HG02610 (cell line): ENCODE results near the gene USB1.

Experiments
- ATAC-seq: cut with Tn5 transposase; IDR thresholded peaks from one replicate; pipeline ENCODE4 v1.9.1; 2021; ENCODE audit warnings: mild to moderate bottlenecking, moderate library complexity; ENCODE audit not compliant: unreplicated experiment

The USB1 gene, protein sequence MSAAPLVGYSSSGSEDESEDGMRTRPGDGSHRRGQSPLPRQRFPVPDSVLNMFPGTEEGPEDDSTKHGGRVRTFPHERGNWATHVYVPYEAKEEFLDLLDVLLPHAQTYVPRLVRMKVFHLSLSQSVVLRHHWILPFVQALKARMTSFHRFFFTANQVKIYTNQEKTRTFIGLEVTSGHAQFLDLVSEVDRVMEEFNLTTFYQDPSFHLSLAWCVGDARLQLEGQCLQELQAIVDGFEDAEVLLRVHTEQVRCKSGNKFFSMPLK

DNA sequence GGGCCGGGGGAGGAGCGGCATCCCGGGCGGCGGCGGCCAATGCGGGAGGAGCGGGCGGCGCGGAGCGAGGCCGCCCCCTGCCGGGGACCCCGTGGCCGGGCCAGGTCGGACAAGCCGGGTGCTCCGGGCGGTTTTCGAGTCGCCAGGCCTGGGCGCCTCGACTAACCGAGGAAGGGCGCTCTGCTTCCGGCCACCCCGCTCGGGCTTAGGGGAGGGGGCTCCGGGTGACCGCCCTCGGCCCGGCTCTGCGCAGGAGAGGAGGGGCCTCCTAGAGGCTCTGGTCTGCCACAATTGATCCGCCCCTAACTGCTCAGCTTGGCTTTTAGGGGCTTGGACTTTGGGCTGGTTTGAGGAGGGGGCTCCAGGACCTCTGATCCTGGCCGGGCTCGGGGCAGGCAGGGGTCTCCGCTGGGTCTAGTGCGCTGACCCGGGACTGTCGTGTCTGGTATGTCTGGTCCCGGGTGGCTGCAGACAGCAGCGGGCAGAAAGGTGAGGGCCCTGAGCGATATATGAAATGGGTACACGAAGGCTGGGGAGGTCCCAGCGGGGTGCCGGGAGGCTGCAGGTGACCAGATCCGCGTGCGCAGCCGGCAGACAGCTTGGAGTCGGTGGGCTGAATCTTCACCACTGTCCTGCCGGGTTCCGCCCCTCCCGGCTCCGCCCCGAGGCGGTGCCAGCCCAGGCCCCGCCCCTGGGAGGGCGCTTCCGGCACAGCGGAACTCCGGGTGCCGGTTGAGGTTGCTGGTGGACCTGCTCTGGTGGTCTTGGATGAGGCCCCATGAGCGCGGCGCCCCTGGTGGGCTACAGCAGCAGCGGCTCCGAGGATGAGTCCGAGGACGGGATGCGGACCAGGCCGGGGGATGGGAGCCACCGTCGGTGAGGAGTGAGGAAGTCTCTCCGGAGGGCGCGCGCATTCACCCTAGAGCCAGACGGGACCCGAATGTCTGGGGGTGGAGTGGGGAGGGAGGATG lies at the start of gene USB1:
Gene USB1, plus strand, starts transcription at position 702 of the 971 bp plus-strand sequence. Its CDS starts 77 bp downstream, at position 779.
- peak; percentile 87 for ATAC-seq

GRCh38 chr16:57952909-57953308 lies 48.3 kb upstream of the USB1 start:
- no peak for ATAC-seq

DNA sequence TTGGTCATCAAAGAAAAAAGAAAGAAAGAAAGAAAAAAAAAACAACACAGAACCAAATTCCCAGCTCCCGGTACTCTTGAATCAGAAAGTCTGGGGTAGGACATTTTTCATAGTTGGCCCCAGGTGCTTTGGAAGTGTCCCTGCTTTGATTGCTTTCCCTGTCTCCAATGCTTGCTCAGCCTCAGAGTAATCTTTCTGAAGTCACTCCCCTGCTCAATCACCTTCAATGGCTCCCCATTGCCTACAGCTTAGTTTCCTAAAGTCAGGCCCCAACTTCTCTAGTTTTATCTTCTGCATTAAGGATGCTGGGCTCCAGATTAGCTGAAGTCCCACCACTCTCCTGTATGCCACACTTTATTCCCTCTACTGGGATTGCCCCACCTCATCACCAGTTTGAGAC lies 47.4 kb upstream of the USB1 start:
- ATAC-seq = no peak

- no peak for ATAC-seq
Measured at GRCh38 chr16:57955572-57956188, 45.5 kb upstream of the USB1 start.

DNA sequence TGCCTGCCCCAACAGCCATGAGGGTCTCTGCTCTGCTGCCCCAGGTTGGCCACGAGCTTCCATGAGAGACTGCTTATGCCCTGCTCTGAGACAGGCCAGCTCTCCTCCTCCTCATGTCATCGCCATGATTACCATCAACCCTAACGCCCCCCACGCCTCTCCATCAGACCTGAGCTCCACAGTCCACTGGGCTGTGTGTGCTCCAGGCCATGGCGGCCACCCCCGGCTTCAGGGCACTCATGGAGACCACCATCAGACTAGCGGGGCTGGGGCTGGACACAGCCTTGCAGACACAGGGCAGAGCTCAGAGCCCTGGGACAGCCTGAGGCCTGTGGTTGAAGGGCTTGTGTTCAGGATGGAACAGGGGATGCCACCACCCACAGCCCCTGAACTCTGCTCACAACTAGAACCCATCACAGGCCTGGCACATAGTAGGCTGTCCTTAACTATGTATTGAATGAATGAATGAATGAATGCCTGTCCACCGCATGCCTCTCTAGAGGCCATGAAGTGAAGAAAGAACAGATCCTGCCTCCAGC lies 44.9 kb upstream of the USB1 start:
- no peak for ATAC-seq

GRCh38 chr16:57956924-57957672 lies 44.1 kb upstream of the USB1 start:
- no peak for ATAC-seq

DNA sequence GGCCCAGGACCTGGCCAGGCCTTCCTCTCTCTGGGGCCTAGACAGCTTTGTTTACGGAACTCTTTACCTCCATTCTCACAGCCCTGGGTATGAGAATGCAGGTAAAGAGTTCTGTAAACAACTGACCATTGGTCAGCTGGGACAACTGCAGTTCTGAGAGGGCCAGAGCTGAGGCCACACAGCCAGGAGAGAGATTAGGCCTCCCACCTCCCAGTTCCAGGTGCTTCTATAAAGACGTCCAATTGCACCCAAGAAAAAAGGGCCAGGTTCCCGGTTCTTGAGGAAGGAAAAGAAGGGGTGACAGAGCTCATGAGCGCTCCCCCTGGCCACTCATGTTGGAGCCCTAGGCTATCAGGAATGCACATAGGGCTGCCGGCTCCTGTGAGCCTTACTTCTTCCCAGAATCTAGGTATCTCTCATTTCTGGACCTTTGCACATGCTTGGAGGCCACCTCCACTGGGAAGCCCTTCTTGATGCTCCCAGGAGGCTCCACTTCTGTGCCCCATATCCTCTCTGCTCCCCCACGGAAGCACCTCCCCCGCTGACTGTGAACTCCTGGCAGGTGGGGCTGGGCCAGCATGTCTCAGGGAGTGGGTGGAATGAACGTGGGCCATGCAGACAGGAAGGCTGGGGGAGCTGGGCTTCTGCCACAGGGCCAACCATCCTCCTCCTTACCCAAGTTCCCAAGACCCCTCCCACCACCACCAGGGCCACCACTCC lies 43.4 kb upstream of the USB1 start:
- ATAC-seq = no peak

- ATAC-seq = no peak
Measured at GRCh38 chr16:57958544-57958943, 42.7 kb upstream of the USB1 start.

DNA sequence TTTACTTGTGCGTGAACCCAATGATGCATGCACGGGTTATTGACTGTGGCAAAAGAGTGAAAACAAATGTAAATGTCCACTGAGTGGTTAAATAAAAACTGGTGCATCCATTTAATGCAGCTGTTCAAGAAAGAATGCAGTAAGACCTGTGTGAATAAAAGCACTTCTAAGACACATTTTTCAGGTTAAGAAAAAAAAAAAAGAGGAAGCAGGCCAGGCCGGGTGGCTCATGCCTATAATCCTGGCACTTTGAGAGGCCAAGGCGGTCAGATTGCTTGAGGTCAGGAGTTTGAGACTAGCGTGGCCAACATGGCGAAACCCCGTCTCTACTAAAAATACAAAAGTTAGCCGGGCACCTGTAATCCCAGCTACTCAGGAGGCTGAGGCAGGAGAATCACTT lies 42.1 kb upstream of the USB1 start:
- ATAC-seq = no peak

GRCh38 chr16:57959804-57960203 lies 41.4 kb upstream of the USB1 start:
- ATAC-seq = no peak

- no peak for ATAC-seq
Measured at GRCh38 chr16:57960310-57960709, 40.9 kb upstream of the USB1 start.

- no peak for ATAC-seq
Measured at GRCh38 chr16:57960826-57961472, 40.3 kb upstream of the USB1 start.

GRCh38 chr16:57961538-57961937 lies 39.7 kb upstream of the USB1 start:
- no peak for ATAC-seq

GRCh38 chr16:57962046-57962445 lies 39.2 kb upstream of the USB1 start:
- ATAC-seq = no peak

DNA sequence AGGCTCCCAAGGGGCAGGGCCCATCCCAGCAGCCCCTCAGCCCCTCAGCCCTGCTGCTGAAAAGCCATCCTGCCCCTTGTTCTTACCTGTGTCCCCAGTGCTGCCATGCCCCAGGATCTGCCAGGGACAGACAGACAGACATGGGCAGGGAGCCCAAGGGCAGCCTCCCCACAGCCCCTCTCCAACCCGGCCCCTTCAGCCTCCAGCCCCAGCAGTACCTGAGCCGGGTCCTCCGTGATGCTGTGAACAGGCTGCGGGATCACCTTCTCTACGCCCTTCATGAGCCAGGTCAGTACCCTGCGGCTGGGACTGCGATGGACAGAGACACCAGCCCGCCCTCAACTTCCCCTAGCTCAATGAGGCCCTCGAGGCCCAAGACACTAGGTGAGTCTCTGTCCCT lies 38.5 kb upstream of the USB1 start:
- ATAC-seq = no peak

GRCh38 chr16:57964157-57964700 lies 37.0 kb upstream of the USB1 start:
- no peak for ATAC-seq

- ATAC-seq = no peak
Measured at GRCh38 chr16:57966204-57966771, 34.9 kb upstream of the USB1 start.

DNA sequence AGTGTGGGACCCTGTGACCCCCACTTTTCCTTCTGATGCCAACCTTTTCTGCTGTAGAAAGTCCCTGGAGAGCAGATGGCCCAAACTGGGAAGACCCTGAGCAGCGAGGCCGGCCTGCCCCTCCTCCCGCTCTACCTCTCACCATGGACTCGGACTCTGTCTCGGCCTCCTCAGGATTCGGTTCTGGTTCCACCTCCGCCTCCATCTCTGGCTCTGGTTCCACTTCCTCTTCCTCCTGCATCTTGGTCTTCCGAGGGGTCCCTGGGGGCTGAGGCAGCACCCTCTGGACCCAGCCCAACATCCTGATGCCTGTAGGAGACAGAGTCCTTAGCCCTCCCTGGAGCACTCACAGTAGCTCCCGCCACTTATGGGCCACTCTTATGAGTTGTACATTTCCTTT lies 34.2 kb upstream of the USB1 start:
- ATAC-seq = no peak

DNA sequence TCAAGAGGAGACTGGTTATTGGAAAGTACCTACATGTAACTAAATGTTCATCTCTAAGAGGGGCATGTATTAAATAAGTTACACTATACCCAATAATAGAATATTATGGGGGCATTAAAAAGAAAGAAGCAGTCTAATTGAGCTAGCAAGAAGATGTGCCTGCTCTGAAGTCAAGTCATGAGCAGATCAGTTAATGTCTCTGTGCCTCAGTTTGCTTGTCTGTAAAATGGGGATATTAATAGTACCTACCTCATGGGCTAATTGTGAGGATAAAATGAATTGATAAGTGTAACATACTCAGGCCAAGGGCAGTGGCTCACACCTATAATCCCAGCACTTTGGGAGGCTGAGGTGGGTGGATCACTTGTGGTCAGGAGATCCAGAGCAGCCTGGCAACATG lies 33.3 kb upstream of the USB1 start:
- no peak for ATAC-seq
